ENCODE measurements around the gene EWSR1. TPM values are rescaled to one million over a fixed set of nuclear protein-coding genes. Genes with fewer than 3 reads are reported as not detected.

The EWSR1 gene
- total and polyA plus RNA-seq, 2 donors (not counting 1 experiment from before 2014, with no cell fraction given): 281 to 295 TPM

DNA sequence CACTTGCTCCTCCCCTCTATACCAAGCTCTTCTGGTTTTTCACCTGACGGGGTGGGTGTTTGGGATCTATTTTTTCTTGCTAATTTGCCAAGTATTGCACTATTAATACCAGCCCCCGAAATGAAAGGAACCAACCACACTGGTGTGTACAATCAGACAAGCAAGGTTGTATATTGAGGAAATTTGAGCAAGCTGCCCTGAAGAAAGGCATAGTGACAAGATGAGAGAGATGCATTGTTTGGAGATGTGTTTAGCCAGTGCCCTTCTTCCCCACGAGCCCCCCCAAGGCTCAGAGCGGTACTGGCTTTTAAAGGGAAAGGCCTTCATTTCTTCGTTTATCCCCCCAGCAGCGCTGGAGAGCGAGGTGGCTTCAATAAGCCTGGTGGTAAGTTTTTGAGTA is 23.1 kb downstream of the EWSR1 start:
- Histone ChIP-seq H3K9ac (ENCODE audit: low read length) (no peak overlapping the region), H3K9me3 (ENCODE audit: control extremely low read depth in 1 of 3, control insufficient read depth in 2 of 3, insufficient read depth in 1 of 3, low read length in 2 of 3) (no peaks in the 10 kb centered on the region), H3K4me3 (ENCODE audit: control extremely low read depth in 1 of 5, extremely low read depth in 1 of 5, insufficient read depth in 1 of 5, low read depth in 2 of 5, low read length in 4 of 5) (no peak overlapping the region), H4K20me1 (ENCODE audit: control insufficient read depth, insufficient read depth, low read length, poor library complexity, severe bottlenecking) (peaks cover 79% of the 10 kb centered on the region), H3K4me1 (ENCODE audit: control insufficient read depth in 2 of 2, insufficient read depth in 2 of 2, low read length in 2 of 2) (no peaks in the 10 kb centered on the region), H3K27ac (ENCODE audit: low read length in 2 of 2) (no peak overlapping the region), H3K27me3 (replicated peaks in 1 of 4; ENCODE audit: control extremely low read depth in 1 of 4, control insufficient read depth in 3 of 4, insufficient read depth in 4 of 4, low read length in 3 of 4) (no peaks in the 10 kb centered on the region), H3K4me2 (replicated peaks; ENCODE audit: low read depth, low read length, poor library complexity, severe bottlenecking) (no peak overlapping the region), H3K36me3 (replicated peaks in 1 of 2; ENCODE audit: control extremely low read depth in 1 of 2, control insufficient read depth in 1 of 2, extremely low read depth in 1 of 2, insufficient read depth in 2 of 2, low read length in 1 of 2) (peaks cover 12 to 94% of the 10 kb centered on the region in 2 experiments), H2AFZ (ENCODE audit: insufficient read depth, low read depth, low read length, poor library complexity, severe bottlenecking) (no peak overlapping the region), H3K79me2 (ENCODE audit: control insufficient read depth, insufficient read depth, low read length) (peaks cover 12% of the 10 kb centered on the region)
- ATAC-seq (ENCODE audit: low read depth) (no peak), DNase-seq (no peak)
- CTCF ChIA-PET: no interaction called here
- no peak for TF ChIP-seq EZH2 (IDR thresholded peaks at IDR 0.05; ENCODE audit: borderline replicate concordance, insufficient read depth, low read depth, low read length, poor library complexity, severe bottlenecking)
- TF ChIP-seq, protein P1, sequence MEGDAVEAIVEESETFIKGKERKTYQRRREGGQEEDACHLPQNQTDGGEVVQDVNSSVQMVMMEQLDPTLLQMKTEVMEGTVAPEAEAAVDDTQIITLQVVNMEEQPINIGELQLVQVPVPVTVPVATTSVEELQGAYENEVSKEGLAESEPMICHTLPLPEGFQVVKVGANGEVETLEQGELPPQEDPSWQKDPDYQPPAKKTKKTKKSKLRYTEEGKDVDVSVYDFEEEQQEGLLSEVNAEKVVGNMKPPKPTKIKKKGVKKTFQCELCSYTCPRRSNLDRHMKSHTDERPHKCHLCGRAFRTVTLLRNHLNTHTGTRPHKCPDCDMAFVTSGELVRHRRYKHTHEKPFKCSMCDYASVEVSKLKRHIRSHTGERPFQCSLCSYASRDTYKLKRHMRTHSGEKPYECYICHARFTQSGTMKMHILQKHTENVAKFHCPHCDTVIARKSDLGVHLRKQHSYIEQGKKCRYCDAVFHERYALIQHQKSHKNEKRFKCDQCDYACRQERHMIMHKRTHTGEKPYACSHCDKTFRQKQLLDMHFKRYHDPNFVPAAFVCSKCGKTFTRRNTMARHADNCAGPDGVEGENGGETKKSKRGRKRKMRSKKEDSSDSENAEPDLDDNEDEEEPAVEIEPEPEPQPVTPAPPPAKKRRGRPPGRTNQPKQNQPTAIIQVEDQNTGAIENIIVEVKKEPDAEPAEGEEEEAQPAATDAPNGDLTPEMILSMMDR (IDR thresholded peaks at IDR 0.05): no peak
- WGBS (ENCODE audit: insufficient coverage): no CpG with 5 or more reads among the region's 7 CpGs
- Mint-ChIP-seq H3K4me1 (peaks cover 2% of the 10 kb centered on the region), H3K27ac (no peak overlapping the region), H3K27me3 (no peaks in the 10 kb centered on the region), H3K4me3 (no peak overlapping the region), H3K9me3 (ENCODE audit: insufficient read depth) (no peaks in the 10 kb centered on the region)
- intact Hi-C loops (cut with micrococcal nuclease): no loop called here
- POLR2A ChIA-PET: no interaction called here

DNA sequence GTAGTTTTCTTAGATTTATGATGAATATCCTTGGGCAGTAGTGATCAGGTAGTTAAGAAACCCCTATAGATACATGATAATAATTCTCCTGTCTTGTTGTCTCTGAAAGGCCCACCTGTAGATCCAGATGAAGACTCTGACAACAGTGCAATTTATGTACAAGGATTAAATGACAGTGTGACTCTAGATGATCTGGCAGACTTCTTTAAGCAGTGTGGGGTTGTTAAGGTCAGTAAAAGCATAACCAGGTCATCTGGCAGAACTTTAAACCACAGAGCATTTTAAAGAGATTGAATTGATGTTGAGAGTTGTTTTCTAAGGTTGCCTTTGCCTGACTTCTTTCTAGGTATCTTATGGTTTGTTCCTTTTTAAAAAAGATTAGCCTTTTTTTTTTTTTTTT is 24.3 kb downstream of the EWSR1 start:
- TF ChIP-seq, protein P1 (IDR thresholded peaks at IDR 0.05): no peak
- no peak for TF ChIP-seq EZH2 (IDR thresholded peaks at IDR 0.05; ENCODE audit: borderline replicate concordance, insufficient read depth, low read depth, low read length, poor library complexity, severe bottlenecking)
- DNase-seq (no peak), ATAC-seq (ENCODE audit: low read depth) (no peak)
- intact Hi-C loops (cut with micrococcal nuclease): no loop called here
- Histone ChIP-seq H3K27me3 (replicated peaks in 1 of 4; ENCODE audit: control extremely low read depth in 1 of 4, control insufficient read depth in 3 of 4, insufficient read depth in 4 of 4, low read length in 3 of 4) (no peaks in the 10 kb centered on the region), H3K4me2 (replicated peaks; ENCODE audit: low read depth, low read length, poor library complexity, severe bottlenecking) (no peak overlapping the region), H3K9me3 (ENCODE audit: control extremely low read depth in 1 of 3, control insufficient read depth in 2 of 3, insufficient read depth in 1 of 3, low read length in 2 of 3) (no peaks in the 10 kb centered on the region), H4K20me1 (ENCODE audit: control insufficient read depth, insufficient read depth, low read length, poor library complexity, severe bottlenecking) (peaks cover 79% of the 10 kb centered on the region), H3K27ac (ENCODE audit: low read length in 2 of 2) (no peak overlapping the region), H3K9ac (ENCODE audit: low read length) (no peak overlapping the region), H3K4me1 (ENCODE audit: control insufficient read depth in 2 of 2, insufficient read depth in 2 of 2, low read length in 2 of 2) (no peaks in the 10 kb centered on the region), H3K4me3 (ENCODE audit: control extremely low read depth in 1 of 5, extremely low read depth in 1 of 5, insufficient read depth in 1 of 5, low read depth in 2 of 5, low read length in 4 of 5) (no peak overlapping the region), H2AFZ (ENCODE audit: insufficient read depth, low read depth, low read length, poor library complexity, severe bottlenecking) (no peak overlapping the region), H3K79me2 (ENCODE audit: control insufficient read depth, insufficient read depth, low read length) (peaks cover 6% of the 10 kb centered on the region), H3K36me3 (replicated peaks in 1 of 2; ENCODE audit: control extremely low read depth in 1 of 2, control insufficient read depth in 1 of 2, extremely low read depth in 1 of 2, insufficient read depth in 2 of 2, low read length in 1 of 2) (peaks cover 15 to 97% of the 10 kb centered on the region in 2 experiments)
- peaks cover 2% of the 10 kb centered on the region for H3K4me1 Mint-ChIP-seq
- H3K9me3 Mint-ChIP-seq (ENCODE audit: insufficient read depth): no peaks in the 10 kb centered on the region
- H3K27me3 Mint-ChIP-seq: no peaks in the 10 kb centered on the region
- CTCF ChIA-PET: no interaction called here
- POLR2A ChIA-PET: no interaction called here
- no peak overlapping the region for H3K4me3 Mint-ChIP-seq
- no peak overlapping the region for H3K27ac Mint-ChIP-seq

All from B cell (primary cell).